Peyer's patch (tissue), 4 donors: ENCODE measurements around the gene AGR3.

Source experiments
- CTCF ChIP-seq, 6 experiments: fragments of 450-650 bp in 4 of 6; fragments of 200-600 bp in 2 of 6; sonication (generic) in 1 of 6; IDR thresholded peaks; one replicate each; pipeline ENCODE4 v1.5.1; 2017 to 2019; ENCODE audit warnings: antibody characterized with exemption in 6 of 6, mild to moderate bottlenecking in 3 of 6, moderate library complexity in 1 of 6
- POLR2A ChIP-seq, 2 donors: fragments of 450-650 bp; IDR thresholded peaks; one replicate each; pipeline ENCODE4 v1.5.1; 2017; ENCODE audit warnings: antibody characterized with exemption in 2 of 2, mild to moderate bottlenecking in 2 of 2, moderate library complexity in 2 of 2

DNA sequence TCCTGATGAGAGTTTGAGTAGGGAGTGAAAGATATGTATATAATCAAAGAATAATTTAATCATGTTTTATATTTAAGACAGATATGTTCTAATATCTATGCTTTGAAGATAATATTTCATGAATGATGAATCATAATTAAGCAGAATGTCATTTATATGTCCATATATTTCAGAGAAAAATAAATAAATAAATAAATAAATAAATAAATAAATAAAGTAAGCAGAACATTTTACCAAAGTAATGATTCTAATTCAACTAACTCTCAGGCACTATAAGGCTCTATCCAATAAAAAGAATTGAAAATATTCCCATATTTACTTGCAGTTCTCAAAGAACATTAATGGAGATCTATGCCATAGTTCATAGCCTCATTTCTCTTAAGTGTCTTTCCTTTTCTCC is 36.0 kb downstream of the AGR3 start:
- TF ChIP-seq CTCF (IDR thresholded peaks at IDR 0.05) (no peak), POLR2A (IDR thresholded peaks at IDR 0.05) (no peak)
